K562 (cell line): ENCODE results near the gene MGAT4D. TPM values are rescaled to one million over a fixed set of nuclear protein-coding genes. Genes with fewer than 3 reads are reported as not detected.

ENCODE experiments used
- ETV1 ChIP-seq: fragments of 450-650 bp; conservative IDR thresholded peaks from 2 replicates; pipeline ENCODE4 v1.6.1; 2016; ENCODE audit warnings: missing genetic modification characterization, control low read depth, low read depth, missing compliant biosample characterization
- KDM4B ChIP-seq, 2 experiments: fragments of 450-650 bp in 1 of 2; sonication (generic) in 1 of 2; IDR thresholded peaks; 2 replicates each; pipeline ENCODE4 v1.6.1; 2016 to 2017; ENCODE audit warnings: borderline replicate concordance in 2 of 2, antibody characterized with exemption in 1 of 2, low read depth in 1 of 2, mild to moderate bottlenecking in 1 of 2
- NFIX ChIP-seq: fragments of 250-450 bp; sonication (Bioruptor Pico); IDR thresholded peaks from 2 replicates; pipeline ENCODE4 v1.4.0; 2020; ENCODE audit warnings: low read depth, mild to moderate bottlenecking, moderate library complexity
- NFYB ChIP-seq: IDR thresholded peaks from 2 replicates; pipeline ENCODE4 v1.6.1; 2011; ENCODE audit warnings: mild to moderate bottlenecking, moderate library complexity; ENCODE audit not compliant: insufficient read length; ENCODE audit errors: extremely low read depth
- PHF8 ChIP-seq: fragments of 200-600 bp; sonication (generic); IDR thresholded peaks from 2 replicates; pipeline ENCODE4 v1.6.1; 2012; ENCODE audit warnings: mixed run types, mild to moderate bottlenecking, inconsistent platforms, low read length, moderate library complexity, borderline replicate concordance
- RAD21 ChIP-seq, 2 experiments: fragments of 250-450 bp in 1 of 2; fragments of 450-650 bp in 1 of 2; sonication (Bioruptor Pico) in 1 of 2; formaldehyde crosslinking in 1 of 2; IDR thresholded peaks in 1 of 2; conservative IDR thresholded peaks in 1 of 2; 2 replicates each; pipeline versions ENCODE4 v1.4.0 to v1.8.0; 2020 to 2022; ENCODE audit warnings: mild to moderate bottlenecking in 2 of 2, moderate library complexity in 1 of 2
- STAT5B ChIP-seq: fragments of 250-450 bp; sonication (Bioruptor Pico); IDR thresholded peaks from 2 replicates; pipeline ENCODE4 v1.8.0; 2021; ENCODE audit warnings: mild to moderate bottlenecking, inconsistent platforms
- ZBTB1 ChIP-seq: sonication (generic); formaldehyde crosslinking; IDR thresholded peaks from 2 replicates; pipeline ENCODE4 v1.8.1; 2023; ENCODE audit warnings: missing genetic modification reagents, low read depth, mild to moderate bottlenecking, borderline replicate concordance
- ZNF124 ChIP-seq: sonication (generic); formaldehyde crosslinking; IDR thresholded peaks from 2 replicates; pipeline ENCODE4 v1.8.1; 2022; ENCODE audit warnings: missing genetic modification reagents
- ZNF274 ChIP-seq: IDR thresholded peaks from 2 replicates; pipeline ENCODE4 v1.6.1; 2011; ENCODE audit warnings: low read depth, mild to moderate bottlenecking, low read length, moderate library complexity, borderline replicate concordance
- ZSCAN29 ChIP-seq: fragments of 450-650 bp; IDR thresholded peaks from 2 replicates; pipeline ENCODE4 v1.6.1; 2017
- polyA plus RNA-seq, 8 experiments: library from polyadenylated mRNA; depleted of rRNA in 4 of 8; stranded (reverse) in 5 of 8; unstranded in 3 of 8; fragments of >200 nt; fragmentation: Nextera tagmentation in 2 of 8; fragmentation: Illumina TruSeq in 1 of 8; extraction: Ambion mirVana in 2 of 8; extraction: Trizol in 1 of 8; gene quantifications; 2 replicates each; pipeline versions ENCODE4 v1.2.1 to v1.2.3, GENCODE V29; 2011 to 2014; ENCODE audit warnings: inconsistent platforms in 1 of 8, missing spikeins in 1 of 8
- total RNA-seq, 7 experiments: library from RNA; depleted of rRNA in 6 of 7; stranded (reverse); fragments of >200 nt in 6 of 7; fragmentation: Illumina TruSeq in 2 of 7; extraction: Trizol in 2 of 7; gene quantifications; 2 replicates each; pipeline versions ENCODE4 v1.2.1 to v1.2.3, GENCODE V29; 2011 to 2021; ENCODE audit warnings: low replicate concordance in 1 of 7
- TF ChIP-seq, protein P1 (sequence below): fragments of 450-650 bp; IDR thresholded peaks from 2 replicates; pipeline ENCODE4 v1.6.1; 2016; ENCODE audit warnings: low read depth
- TF ChIP-seq, protein P2 (sequence below): fragments of 450-650 bp; IDR thresholded peaks from 2 replicates; pipeline ENCODE4 v1.6.1; 2016
- TF ChIP-seq, protein P3 (sequence below): sonication (generic); formaldehyde crosslinking; IDR thresholded peaks from 2 replicates; pipeline ENCODE4 v1.9.0; 2022; ENCODE audit warnings: mild to moderate bottlenecking, missing genetic modification reagents
- TF ChIP-seq, protein P4 (sequence below): sonication (generic); formaldehyde crosslinking; IDR thresholded peaks from 2 replicates; pipeline ENCODE4 v1.8.0; 2022; ENCODE audit warnings: missing genetic modification reagents, mild to moderate bottlenecking, moderate library complexity, borderline replicate concordance

Gene MGAT4D
- total and polyA plus RNA-seq, 9 of the 15 experiments (the other 6 are each of a cell fraction or from before 2014, with no cell fraction given), result not detected

DNA sequence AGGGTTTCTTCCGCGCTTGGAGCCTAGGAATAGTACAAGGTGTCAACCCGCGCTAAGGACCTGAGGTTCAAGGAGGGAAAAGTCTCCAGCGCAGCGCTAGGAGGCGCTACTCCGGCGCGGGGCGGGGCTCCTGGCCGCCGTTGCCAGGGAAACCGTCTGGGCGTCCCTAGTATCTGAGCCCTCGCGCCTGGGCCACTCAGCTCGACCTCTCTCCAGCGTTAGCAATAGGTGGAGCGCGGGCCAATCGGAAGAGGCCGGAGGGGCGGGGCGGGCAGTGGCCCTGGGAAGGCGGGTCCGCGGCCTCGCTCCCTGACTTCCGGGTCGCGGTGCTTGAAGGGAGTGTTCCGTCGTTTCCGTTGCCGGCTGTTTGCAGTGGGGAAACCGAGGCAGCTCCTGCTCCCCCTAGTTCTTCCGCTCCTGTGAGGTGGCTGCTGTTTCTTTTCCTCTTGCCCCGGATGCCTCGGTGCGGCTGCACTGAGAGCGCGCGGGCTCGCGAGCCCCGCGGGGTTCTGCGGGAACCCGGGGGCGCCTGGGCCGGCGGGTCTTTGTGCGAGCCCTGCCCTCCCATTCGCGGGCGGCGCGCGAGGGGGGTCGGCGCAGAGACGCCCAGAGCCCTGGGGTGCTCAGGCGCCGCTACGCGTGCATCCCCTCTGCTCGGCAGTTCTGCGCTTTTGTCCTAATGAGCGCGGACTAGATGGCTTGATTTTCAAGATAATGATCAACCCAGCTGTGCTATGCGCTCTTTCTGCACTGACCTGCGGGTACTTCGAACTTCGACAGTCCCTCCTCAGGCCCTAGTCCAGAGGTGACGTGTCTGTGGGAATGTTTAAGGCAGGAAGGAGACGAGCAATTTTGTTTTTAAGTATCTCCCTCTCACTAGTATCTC is 26.0 kb upstream of the MGAT4D start, which contains the start of gene ELMOD2 (continued):
- TF ChIP-seq ZBTB1 (CRISPR knock-in tag), result no peak
- no peak for TF ChIP-seq ZNF124 (CRISPR knock-in tag)
- peak; percentile 61; the same call in 1 of the 2 replicates for TF ChIP-seq ETV1 (tag)
- peak; percentile 95 for TF ChIP-seq PHF8
- TF ChIP-seq STAT5B (CRISPR knock-in tag), result no peak
- TF ChIP-seq, protein P1, sequence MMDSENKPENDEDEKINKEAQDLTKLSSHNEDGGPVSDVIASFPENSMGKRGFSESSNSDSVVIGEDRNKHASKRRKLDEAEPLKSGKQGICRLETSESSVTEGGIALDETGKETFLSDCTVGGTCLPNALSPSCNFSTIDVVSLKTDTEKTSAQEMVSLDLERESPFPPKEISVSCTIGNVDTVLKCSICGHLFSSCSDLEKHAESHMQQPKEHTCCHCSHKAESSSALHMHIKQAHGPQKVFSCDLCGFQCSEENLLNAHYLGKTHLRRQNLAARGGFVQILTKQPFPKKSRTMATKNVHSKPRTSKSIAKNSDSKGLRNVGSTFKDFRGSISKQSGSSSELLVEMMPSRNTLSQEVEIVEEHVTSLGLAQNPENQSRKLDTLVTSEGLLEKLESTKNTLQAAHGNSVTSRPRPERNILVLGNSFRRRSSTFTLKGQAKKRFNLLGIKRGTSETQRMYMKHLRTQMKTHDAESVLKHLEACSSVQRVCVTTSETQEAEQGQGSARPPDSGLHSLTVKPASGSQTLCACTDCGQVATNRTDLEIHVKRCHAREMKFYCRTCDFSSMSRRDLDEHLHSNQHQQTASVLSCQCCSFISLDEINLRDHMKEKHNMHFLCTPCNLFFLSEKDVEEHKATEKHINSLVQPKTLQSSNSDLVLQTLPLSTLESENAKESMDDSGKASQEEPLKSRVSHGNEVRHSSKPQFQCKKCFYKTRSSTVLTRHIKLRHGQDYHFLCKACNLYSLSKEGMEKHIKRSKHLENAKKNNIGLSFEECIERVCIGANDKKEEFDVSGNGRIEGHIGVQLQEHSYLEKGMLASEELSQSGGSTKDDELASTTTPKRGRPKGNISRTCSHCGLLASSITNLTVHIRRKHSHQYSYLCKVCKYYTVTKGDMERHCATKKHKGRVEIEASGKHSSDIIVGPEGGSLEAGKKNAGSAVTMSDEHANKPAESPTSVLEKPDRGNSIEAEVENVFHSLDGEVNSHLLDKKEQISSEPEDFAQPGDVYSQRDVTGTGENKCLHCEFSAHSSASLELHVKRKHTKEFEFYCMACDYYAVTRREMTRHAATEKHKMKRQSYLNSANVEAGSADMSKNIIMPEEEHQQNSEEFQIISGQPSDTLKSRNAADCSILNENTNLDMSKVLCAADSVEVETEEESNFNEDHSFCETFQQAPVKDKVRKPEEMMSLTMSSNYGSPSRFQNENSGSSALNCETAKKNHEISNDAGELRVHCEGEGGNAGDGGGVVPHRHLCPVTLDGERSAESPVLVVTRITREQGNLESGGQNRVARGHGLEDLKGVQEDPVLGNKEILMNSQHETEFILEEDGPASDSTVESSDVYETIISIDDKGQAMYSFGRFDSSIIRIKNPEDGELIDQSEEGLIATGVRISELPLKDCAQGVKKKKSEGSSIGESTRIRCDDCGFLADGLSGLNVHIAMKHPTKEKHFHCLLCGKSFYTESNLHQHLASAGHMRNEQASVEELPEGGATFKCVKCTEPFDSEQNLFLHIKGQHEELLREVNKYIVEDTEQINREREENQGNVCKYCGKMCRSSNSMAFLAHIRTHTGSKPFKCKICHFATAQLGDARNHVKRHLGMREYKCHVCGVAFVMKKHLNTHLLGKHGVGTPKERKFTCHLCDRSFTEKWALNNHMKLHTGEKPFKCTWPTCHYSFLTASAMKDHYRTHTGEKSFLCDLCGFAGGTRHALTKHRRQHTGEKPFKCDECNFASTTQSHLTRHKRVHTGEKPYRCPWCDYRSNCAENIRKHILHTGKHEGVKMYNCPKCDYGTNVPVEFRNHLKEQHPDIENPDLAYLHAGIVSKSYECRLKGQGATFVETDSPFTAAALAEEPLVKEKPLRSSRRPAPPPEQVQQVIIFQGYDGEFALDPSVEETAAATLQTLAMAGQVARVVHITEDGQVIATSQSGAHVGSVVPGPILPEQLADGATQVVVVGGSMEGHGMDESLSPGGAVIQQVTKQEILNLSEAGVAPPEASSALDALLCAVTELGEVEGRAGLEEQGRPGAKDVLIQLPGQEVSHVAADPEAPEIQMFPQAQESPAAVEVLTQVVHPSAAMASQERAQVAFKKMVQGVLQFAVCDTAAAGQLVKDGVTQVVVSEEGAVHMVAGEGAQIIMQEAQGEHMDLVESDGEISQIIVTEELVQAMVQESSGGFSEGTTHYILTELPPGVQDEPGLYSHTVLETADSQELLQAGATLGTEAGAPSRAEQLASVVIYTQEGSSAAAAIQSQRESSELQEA, result no peak
- TF ChIP-seq ZNF274, result no peak
- TF ChIP-seq, protein P2, sequence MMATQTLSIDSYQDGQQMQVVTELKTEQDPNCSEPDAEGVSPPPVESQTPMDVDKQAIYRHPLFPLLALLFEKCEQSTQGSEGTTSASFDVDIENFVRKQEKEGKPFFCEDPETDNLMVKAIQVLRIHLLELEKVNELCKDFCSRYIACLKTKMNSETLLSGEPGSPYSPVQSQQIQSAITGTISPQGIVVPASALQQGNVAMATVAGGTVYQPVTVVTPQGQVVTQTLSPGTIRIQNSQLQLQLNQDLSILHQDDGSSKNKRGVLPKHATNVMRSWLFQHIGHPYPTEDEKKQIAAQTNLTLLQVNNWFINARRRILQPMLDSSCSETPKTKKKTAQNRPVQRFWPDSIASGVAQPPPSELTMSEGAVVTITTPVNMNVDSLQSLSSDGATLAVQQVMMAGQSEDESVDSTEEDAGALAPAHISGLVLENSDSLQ, result 0 out of 2 replicates have a peak, but pooled peaks have one; percentile 40
- TF ChIP-seq, protein P3, sequence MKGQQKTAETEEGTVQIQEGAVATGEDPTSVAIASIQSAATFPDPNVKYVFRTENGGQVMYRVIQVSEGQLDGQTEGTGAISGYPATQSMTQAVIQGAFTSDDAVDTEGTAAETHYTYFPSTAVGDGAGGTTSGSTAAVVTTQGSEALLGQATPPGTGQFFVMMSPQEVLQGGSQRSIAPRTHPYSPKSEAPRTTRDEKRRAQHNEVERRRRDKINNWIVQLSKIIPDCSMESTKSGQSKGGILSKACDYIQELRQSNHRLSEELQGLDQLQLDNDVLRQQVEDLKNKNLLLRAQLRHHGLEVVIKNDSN (CRISPR knock-in tag), result no peak
- no peak; a peak in 1 of 4 replicates for TF ChIP-seq KDM4B (IDR thresholded peaks at IDR 0.05; ENCODE audit: borderline replicate concordance in 2 of 2, low read depth in 1 of 2)
- TF ChIP-seq NFIX, result no peak
- TF ChIP-seq, protein P4, sequence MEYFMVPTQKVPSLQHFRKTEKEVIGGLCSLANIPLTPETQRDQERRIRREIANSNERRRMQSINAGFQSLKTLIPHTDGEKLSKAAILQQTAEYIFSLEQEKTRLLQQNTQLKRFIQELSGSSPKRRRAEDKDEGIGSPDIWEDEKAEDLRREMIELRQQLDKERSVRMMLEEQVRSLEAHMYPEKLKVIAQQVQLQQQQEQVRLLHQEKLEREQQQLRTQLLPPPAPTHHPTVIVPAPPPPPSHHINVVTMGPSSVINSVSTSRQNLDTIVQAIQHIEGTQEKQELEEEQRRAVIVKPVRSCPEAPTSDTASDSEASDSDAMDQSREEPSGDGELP (CRISPR knock-in tag), result peak; percentile 87
- TF ChIP-seq ZSCAN29, result no peak
- TF ChIP-seq RAD21 (CRISPR knock-in tag; conservative IDR thresholded peaks at IDR 0.05 in 1 of 2, IDR thresholded peaks at IDR 0.05 in 1 of 2), result peak; percentile 33 to 37; a peak in 3 of 4 replicates
- peak; percentile 83 for TF ChIP-seq NFYB
